Activated CD8-positive, alpha-beta memory T cell treated with anti-CD3 and anti-CD28 coated beads for 36 hours (primary cell): ENCODE data around the gene PHF20. TPM values are rescaled to one million over a fixed set of nuclear protein-coding genes. Genes with fewer than 3 reads are reported as not detected.
"Not testable (repeated sequence)": the region's sequence is repeated elsewhere in the genome, so short reads cannot be mapped to it uniquely, and the experiment has no call there.

Source experiments
- CTCF ChIA-PET: fragments of 350-600 bp; sonication (Branson Sonifier 250); formaldehyde crosslinking; loops from one replicate; lab custom pipeline; 2021; ENCODE audit warnings: antibody characterized with exemption; lab: Charles Lee
- POLR2A ChIA-PET: fragments of 350-600 bp; sonication (Branson Sonifier 250); formaldehyde crosslinking; loops from one replicate; lab custom pipeline; 2021; ENCODE audit warnings: antibody characterized with exemption; lab: Charles Lee
- total RNA-seq, 2 experiments: library from RNA; stranded (reverse); gene quantifications; one replicate each; pipeline ENCODE4 v1.2.3, GENCODE V29; 2021

PHF20 gene
- total RNA-seq, 2 experiments from 2014 or later: 55.9 to 57.3 TPM

DNA sequence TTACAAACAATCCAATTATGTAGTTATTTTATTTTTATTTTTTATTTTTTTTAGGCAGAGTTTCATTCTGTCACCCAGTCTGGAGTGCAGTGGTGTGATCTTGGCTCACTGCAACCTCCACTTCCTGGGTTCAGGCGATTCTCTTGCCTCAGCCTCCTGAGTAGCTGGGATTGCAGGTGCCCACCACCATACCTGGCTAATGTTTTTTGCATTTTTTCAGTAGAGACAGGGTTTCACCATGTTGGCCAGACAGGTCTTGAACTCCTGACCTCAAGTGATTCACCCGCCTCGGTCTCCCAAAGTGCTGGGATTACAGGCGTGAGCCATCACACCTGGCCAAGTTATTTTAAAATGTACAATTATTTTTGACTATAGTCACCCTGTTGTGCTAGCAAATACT is 83.8 kb downstream of the PHF20 start:
- CTCF ChIA-PET, POLR2A ChIA-PET: not testable (repeated sequence)

DNA sequence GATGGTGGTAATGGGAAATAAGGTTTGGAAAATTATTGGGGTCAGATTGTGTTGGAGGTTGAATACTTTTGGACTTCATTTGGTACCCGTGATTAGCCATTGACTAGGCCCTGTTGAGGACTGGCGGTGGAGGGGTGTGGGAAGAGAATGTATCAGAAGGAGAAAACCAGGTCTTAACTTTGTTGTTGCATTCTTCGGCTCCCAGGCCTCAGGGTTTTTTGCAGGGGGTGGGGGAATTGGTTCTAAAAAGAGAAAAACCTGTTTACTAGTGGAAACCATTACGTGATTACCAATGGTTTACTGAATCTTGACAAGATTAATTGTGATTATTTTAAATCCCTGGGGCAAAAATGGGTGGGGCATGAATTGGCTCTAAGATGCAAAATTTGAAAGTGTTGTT is 85.1 kb downstream of the PHF20 start:
- ChIA-PET POLR2A (no interaction called here), CTCF (interaction anchor here (0.7 kb wide), 1 partner anchor 1528 kb away, joined by 4 read pairs; no protein-coding TSS in a partner anchor)

- ChIA-PET POLR2A (no interaction called here), CTCF (no interaction called here)
Measured at GRCh38 chr20:35866418-35867202, 94.8 kb downstream of the PHF20 start.

DNA sequence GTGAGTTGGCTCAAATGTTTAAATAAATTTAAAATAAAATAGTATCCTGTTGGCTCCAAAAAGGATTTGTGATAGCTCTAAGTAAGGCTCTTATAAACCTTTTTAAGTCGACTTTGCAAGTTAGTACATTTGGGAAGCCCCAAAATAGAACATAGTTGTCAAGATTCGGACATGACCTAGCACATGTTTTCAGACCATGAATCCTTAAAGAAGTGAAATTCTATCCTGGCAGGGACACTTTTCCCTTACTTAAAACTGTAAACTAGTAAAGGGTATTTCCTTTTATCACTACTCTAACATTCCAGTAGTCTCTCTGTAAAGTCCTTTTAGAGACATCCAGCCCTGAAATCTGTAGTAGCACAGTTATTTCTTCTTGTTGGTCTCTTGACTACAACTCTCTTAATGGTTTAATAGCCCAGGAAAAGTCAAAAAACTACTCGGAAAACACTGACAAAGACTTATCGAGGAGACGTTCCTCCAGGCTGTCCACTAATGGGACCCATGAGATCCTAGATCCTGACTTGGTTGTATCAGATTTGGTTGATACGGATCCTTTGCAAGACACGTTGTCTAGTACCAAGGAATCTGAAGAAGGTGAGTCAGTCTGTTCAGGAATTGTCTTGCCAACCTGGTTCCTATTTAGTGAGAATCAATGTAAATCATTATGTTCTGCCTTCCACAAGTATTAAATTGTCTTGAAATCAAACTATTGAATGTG is 98.9 kb downstream of the PHF20 start:
- POLR2A ChIA-PET: no interaction called here
- CTCF ChIA-PET: interaction anchor here (0.6 kb wide), 1 partner anchor 257 kb away, joined by 3 read pairs; no protein-coding TSS in a partner anchor

GRCh38 chr20:35871259-35871771 is 99.5 kb downstream of the PHF20 start:
- CTCF ChIA-PET: no interaction called here
- POLR2A ChIA-PET: no interaction called here

- POLR2A ChIA-PET: no interaction called here
- CTCF ChIA-PET: interaction anchor here (0.9 kb wide), 1 partner anchor 8 kb away, joined by 4 read pairs; no protein-coding TSS in a partner anchor
Measured at GRCh38 chr20:35876033-35876320, 104.2 kb downstream of the PHF20 start.

- CTCF ChIA-PET: interaction anchor here (0.5 kb wide), 1 partner anchor 719 kb away, joined by 3 read pairs; no protein-coding TSS in a partner anchor
- POLR2A ChIA-PET: no interaction called here
Measured at GRCh38 chr20:35877611-35878010, 105.8 kb downstream of the PHF20 start.

DNA sequence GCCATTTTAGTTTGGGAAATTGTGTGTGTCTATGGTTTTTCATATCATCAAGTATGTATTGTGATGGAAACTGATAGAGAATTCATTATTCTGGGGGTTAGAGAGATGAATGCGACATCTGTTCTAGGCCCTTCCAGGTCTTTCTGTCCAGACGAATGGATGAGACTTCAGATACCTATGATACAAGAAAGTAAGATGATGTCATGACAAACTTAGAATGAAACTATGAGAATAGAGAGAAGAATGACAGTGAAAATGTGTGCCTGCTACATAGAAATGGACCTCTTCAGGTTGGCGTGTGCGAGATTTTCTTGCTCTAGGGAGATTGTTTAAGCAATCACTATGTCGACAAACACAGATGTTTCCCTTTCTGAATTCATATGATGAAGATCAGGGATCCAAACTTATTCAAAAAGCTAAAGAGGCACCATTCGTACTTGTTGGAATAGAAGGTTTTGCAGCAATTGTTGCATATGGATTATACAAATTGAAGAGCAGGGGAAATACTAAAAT is 106.4 kb downstream of the PHF20 start:
- ChIA-PET POLR2A (no interaction called here), CTCF (no interaction called here)

DNA sequence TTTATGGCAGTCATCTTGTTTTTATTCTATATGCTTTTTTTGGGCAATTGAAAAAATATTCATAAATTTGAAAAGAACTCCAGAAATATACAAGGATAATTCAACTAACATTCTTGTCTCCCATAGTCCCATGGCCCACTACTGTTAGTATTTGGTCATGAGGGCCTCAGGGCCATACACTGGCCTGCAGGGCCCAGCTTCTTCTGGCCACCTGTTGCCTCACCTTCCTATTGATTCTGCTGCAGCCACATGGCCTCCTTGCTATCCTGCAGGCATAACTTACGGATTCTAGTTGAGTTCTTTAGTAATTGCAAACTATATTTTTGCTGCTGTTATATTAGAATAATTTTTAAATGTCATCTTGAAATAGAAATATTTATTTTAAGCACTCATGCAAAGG is 109.9 kb downstream of the PHF20 start:
- ChIA-PET CTCF (interaction anchor here (0.6 kb wide), 1 partner anchor 12 kb away, joined by 3 read pairs; no protein-coding TSS in a partner anchor), POLR2A (no interaction called here)

DNA sequence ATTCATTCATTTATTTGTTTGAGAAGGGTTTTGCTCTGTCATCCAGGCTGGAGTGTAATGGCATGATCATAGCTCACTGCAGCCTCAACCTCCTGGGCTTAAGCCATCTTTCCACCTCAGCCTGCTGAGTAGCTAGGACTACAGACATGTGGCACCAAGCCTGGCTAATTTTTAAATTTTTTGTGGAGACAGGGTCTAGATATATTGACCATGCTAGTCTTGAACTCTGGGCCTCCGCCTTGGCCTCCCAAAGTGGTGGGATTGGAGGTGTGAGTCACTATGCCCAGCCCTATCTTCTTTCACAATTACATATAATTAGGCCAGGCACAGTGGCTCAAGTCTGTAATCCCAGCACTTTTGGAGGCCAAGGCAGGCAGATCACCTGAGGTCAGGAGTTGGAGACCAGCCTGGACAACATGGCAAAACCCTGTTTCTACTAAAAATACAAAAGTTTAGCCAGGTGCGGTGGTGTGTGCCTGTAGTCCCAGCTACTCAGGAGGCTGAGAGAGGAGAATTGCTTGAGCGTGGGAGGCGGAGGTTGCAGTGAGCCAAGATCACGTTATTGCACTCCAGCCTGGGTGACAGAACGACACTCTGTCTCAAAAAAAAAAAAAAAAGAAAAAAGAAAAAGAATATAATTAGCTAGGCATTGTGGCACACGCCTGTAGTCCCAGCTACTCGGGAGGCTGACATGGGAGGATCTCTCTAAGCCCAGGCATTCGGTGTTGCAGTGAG is 110.8 kb downstream of the PHF20 start:
- ChIA-PET CTCF (interaction anchor here (1.0 kb wide), 1 partner anchor 92 kb away, joined by 3 read pairs; no protein-coding TSS in a partner anchor), POLR2A (interaction anchor here (0.6 kb wide), 1 partner anchor 81 kb away, joined by 3 read pairs; no protein-coding TSS in a partner anchor)

DNA sequence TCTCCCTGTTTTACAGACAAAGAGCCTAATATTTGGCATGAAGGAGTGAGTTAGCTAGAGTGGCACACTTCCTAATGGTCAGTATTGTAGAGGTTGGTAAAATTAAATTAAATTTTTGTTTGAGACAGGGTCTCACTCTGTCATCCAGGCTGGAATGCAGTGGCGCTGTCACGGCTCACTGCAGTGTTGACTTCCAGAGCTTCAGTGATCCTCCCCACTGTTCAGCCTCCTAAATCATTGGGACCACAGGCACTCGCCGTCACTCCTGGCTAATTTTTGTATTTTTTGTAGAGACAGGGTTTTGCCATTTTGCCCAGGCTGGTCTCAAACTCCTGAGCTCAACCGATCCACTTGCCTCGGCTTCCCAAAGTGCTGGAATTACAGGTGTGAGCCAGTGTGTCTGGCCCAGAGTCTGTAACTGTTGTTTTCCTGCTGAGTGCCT is 111.5 kb downstream of the PHF20 start:
- CTCF ChIA-PET: interaction anchor here (1.0 kb wide), 1 partner anchor 93 kb away, joined by 3 read pairs; no protein-coding TSS in a partner anchor
- POLR2A ChIA-PET: interaction anchor here (0.6 kb wide), 1 partner anchor 82 kb away, joined by 3 read pairs; no protein-coding TSS in a partner anchor

DNA sequence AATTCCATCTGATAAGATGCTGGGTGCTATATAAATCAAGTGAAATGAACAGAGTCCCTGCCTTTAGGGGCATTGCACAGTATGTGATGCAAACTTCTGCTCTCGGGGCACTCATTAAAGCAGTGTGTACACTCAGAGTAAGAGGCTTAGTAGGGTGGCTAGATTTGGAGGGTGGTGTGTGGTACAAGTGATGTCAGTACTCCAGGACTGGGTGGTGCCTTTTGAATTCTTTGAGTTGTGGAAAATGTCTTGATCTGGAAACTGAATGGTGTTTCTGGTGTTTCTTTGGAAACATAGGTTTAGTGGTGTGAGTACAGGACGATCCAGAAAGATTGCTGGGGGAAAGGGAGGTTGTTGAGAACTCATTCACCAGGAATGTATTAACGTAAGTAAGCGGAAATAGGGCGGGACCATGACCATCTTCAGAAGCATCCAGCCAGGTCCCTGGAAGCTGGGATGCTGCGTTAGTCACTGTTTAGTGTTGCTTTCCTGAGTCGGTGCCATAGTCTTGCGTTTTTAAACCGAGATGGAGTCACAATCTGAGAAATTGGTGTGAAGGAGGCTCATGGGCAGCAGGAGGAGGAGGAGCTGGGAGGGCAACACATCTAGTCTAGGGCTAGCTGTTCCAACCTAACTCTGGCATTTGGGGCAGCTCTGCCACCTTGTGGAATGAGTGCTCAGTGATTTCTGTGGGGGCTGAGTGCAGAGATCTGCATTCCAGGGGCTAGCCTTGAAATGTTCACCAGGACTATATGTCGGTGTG is 112.1 kb downstream of the PHF20 start:
- CTCF ChIA-PET: interaction anchor here (0.6 to 0.9 kb wide), 3 partner anchors 8 to 488 kb away, joined by 3 to 4 read pairs (median 3); no protein-coding TSS in a partner anchor
- POLR2A ChIA-PET: no interaction called here

GRCh38 chr20:35884541-35884865 is 112.7 kb downstream of the PHF20 start:
- POLR2A ChIA-PET: no interaction called here
- CTCF ChIA-PET: interaction anchor here (0.6 to 0.9 kb wide), 3 partner anchors 9 to 488 kb away, joined by 3 to 4 read pairs (median 4); no protein-coding TSS in a partner anchor

- ChIA-PET POLR2A (no interaction called here), CTCF (interaction anchor here (0.7 to 0.9 kb wide), 3 partner anchors 11 to 94 kb away, joined by 3 to 4 read pairs (median 3); no protein-coding TSS in a partner anchor)
Measured at GRCh38 chr20:35885212-35885611, 113.4 kb downstream of the PHF20 start.

GRCh38 chr20:35886537-35886936 is 114.7 kb downstream of the PHF20 start:
- POLR2A ChIA-PET: no interaction called here
- CTCF ChIA-PET: no interaction called here

DNA sequence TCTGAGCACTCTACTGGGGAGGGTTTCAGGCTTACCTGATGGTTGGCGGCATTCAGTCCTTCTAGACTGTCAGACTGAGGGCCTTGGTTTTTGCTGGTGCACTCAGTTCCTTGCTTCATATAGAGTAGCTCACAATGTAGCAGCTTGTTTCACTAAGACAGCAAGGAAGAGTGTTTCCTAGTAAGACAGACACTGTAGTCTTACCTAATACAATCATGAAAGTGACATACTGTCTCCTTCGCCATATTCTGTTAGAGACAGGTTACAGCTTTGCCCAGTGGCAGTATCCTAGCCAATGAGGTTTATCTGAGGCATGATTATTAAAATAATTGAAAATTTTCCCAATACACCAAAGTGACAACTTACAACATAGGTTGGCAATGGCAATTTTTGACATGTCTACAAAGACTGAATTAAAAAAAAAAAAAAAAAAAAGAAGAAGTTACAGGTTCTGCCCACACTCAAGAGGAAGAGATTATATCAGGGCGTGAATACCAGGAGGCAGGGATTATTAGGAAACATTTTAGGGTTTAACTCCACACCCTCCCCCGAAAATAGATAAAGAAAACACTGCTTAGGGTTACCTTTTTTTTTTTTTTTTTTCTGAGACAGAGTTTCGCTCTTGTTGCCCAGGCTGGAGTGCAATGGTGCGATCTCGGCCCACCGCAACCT is 115.7 kb downstream of the PHF20 start:
- ChIA-PET POLR2A (no interaction called here), CTCF (interaction anchor here (0.5 to 0.7 kb wide), 2 partner anchors 9 to 377 kb away, joined by 3 read pairs; no protein-coding TSS in a partner anchor)

- ChIA-PET POLR2A (no interaction called here), CTCF (no interaction called here)
Measured at GRCh38 chr20:35888657-35889056, 116.8 kb downstream of the PHF20 start.
